Measurements from ENCODE around the gene KLHDC3.

KLHDC3 gene

GRCh38 chr6:42969934-42970333 is 44.1 kb upstream of the KLHDC3 start:
- ChIA-PET CTCF (interaction anchor here (1.1 kb wide), 1 partner anchor 27 kb away, joined by 3 read pairs; no protein-coding TSS in a partner anchor), POLR2A (interaction anchor here (1.2 to 1.3 kb wide), 2 partner anchors 9 to 89 kb away, joined by 3 to 6 read pairs; partner anchors contain the start of genes KLC4, MRPL2 and PEX6)
- no peak for TF ChIP-seq CTCF (IDR thresholded peaks at IDR 0.05; ENCODE audit: insufficient read depth, low read length, missing control alignments)
- no peak overlapping the region for H3K4me3 ChIP-seq (ENCODE audit: low read depth, low read length)
- no peak for DNase-seq (ENCODE audit: low read depth, low spot score)

- POLR2A ChIA-PET = interaction anchor here (0.5 to 1.5 kb wide), 6 partner anchors 8 to 88 kb away, joined by 3 to 6 read pairs (median 4); partner anchors contain the start of genes KLC4, KLHDC3, MEA1 and MRPL2
- H3K4me3 ChIP-seq (ENCODE audit: low read depth, low read length) = no peak overlapping the region
- CTCF ChIA-PET = interaction anchor here (1.0 to 1.2 kb wide), 2 partner anchors 8 to 10 kb away, joined by 3 read pairs; partner anchors contain the start of gene PEX6
- DNase-seq (ENCODE audit: low read depth, low spot score) = no peak
- no peak for TF ChIP-seq CTCF (IDR thresholded peaks at IDR 0.05; ENCODE audit: insufficient read depth, low read length, missing control alignments)
Measured at GRCh38 chr6:42970871-42971612, 43.0 kb upstream of the KLHDC3 start.

GRCh38 chr6:42971746-42972327 is 42.2 kb upstream of the KLHDC3 start:
- no peak overlapping the region for H3K4me3 ChIP-seq (ENCODE audit: low read depth, low read length)
- CTCF ChIA-PET = interaction anchor here (1.0 to 1.2 kb wide), 2 partner anchors 7 to 10 kb away, joined by 3 read pairs; partner anchors contain the start of gene PEX6
- no peak for TF ChIP-seq CTCF (IDR thresholded peaks at IDR 0.05; ENCODE audit: insufficient read depth, low read length, missing control alignments)
- DNase-seq (ENCODE audit: low read depth, low spot score) = no peak
- POLR2A ChIA-PET = interaction anchor here (0.5 to 1.5 kb wide), 4 partner anchors 12 to 80 kb away, joined by 3 to 4 read pairs (median 4); partner anchors contain the start of genes KLHDC3, MEA1 and PPP2R5D

- no peak for DNase-seq (ENCODE audit: low read depth, low spot score)
- ChIA-PET CTCF (no interaction called here), POLR2A (interaction anchor here (1.8 kb wide), 1 partner anchor 10 kb away, joined by 7 read pairs; the partner anchor contains the start of gene PPP2R5D)
- H3K4me3 ChIP-seq (ENCODE audit: low read depth, low read length) = no peak overlapping the region
- no peak for TF ChIP-seq CTCF (IDR thresholded peaks at IDR 0.05; ENCODE audit: insufficient read depth, low read length, missing control alignments)
Measured at GRCh38 chr6:42973926-42974325, 40.1 kb upstream of the KLHDC3 start.

- no peak for TF ChIP-seq CTCF (IDR thresholded peaks at IDR 0.05; ENCODE audit: insufficient read depth, low read length, missing control alignments)
- DNase-seq (ENCODE audit: low read depth, low spot score) = no peak
- no peak overlapping the region for H3K4me3 ChIP-seq (ENCODE audit: low read depth, low read length)
- CTCF ChIA-PET = no interaction called here
- POLR2A ChIA-PET = interaction anchor here (1.0 kb wide), 1 partner anchor 9 kb away, joined by 4 read pairs; the partner anchor contains the start of gene PPP2R5D
Measured at GRCh38 chr6:42974919-42975505, 39.0 kb upstream of the KLHDC3 start.
